OCI-LY3 (cell line): ENCODE measurements around the gene TLR7.
A peak's percentile ranks its signal among the peaks of the same experiment; 100 is the strongest.

ENCODE experiments used
- H2AFZ ChIP-seq: fragments of 200-600, 300-600 bp; shearing (Covaris generic); 2 replicates; pipeline ENCODE4 v1.6.0; 2014; ENCODE audit warnings: antibody characterized with exemption, low read depth, low read length
- H3K27ac ChIP-seq: fragments of 200-600, 300-600 bp; sonication (generic); 2 replicates; pipeline ENCODE4 v1.5.1; 2014; ENCODE audit warnings: mild to moderate bottlenecking, low read length, moderate library complexity, mixed read lengths
- H3K27me3 ChIP-seq: fragments of 200-600, 300-600 bp; sonication (generic); 2 replicates; pipeline ENCODE4 v1.6.1; 2014; ENCODE audit warnings: low read depth, low read length, mixed read lengths
- H3K36me3 ChIP-seq: fragments of 200-600, 300-600 bp; sonication (generic); replicated peaks from 2 replicates; pipeline ENCODE3; 2014; ENCODE audit warnings: low read depth, low read length, mixed read lengths
- H3K4me1 ChIP-seq: fragments of 300-600, 200-600 bp; sonication (generic); 2 replicates; pipeline ENCODE4 v1.6.1; 2014; ENCODE audit warnings: low read length, mixed read lengths
- H3K4me2 ChIP-seq: fragments of 200-600, 300-600 bp; sonication (generic); 2 replicates; pipeline ENCODE4 v1.6.1; 2014; ENCODE audit warnings: low read length, mixed read lengths
- H3K4me3 ChIP-seq: fragments of 300-600, 200-600 bp; sonication (generic); 2 replicates; pipeline ENCODE4 v1.5.1; 2014; ENCODE audit warnings: antibody characterized with exemption, mild to moderate bottlenecking, low read length, moderate library complexity
- H3K79me2 ChIP-seq: fragments of 300-600, 200-600 bp; shearing (Covaris generic); 2 replicates; pipeline ENCODE4 v1.6.1; 2014; ENCODE audit warnings: mild to moderate bottlenecking, low read length, mixed read lengths
- H3K9ac ChIP-seq: fragments of 300-600, 200-600 bp; shearing (Covaris generic); 2 replicates; pipeline ENCODE4 v1.6.0; 2014; ENCODE audit warnings: mild to moderate bottlenecking, low read length, moderate library complexity
- H3K9me3 ChIP-seq: fragments of 200-600, 300-600 bp; shearing (Covaris generic); 2 replicates; pipeline ENCODE4 v1.6.1; 2014; ENCODE audit warnings: low read length, mixed read lengths; ENCODE audit not compliant: insufficient read depth
- H4K20me1 ChIP-seq: fragments of 200-600, 300-600 bp; sonication (generic); 2 replicates; pipeline ENCODE4 v1.6.1; 2016; ENCODE audit warnings: low read length, mixed read lengths; ENCODE audit not compliant: insufficient read depth
- EZH2phosphoT487 ChIP-seq: fragments of 200-600 bp; shearing (Covaris generic); IDR thresholded peaks from 2 replicates; pipeline ENCODE4 v1.6.1; 2018; ENCODE audit warnings: antibody characterized with exemption, mixed run types, low read depth
- TF ChIP-seq, protein P1 (sequence below): fragments of 200-600, 300-600 bp; sonication (generic); IDR thresholded peaks from 2 replicates; pipeline ENCODE4 v1.5.1; 2014; ENCODE audit warnings: antibody characterized with exemption, low read length, low read depth

TLR7 gene

DNA sequence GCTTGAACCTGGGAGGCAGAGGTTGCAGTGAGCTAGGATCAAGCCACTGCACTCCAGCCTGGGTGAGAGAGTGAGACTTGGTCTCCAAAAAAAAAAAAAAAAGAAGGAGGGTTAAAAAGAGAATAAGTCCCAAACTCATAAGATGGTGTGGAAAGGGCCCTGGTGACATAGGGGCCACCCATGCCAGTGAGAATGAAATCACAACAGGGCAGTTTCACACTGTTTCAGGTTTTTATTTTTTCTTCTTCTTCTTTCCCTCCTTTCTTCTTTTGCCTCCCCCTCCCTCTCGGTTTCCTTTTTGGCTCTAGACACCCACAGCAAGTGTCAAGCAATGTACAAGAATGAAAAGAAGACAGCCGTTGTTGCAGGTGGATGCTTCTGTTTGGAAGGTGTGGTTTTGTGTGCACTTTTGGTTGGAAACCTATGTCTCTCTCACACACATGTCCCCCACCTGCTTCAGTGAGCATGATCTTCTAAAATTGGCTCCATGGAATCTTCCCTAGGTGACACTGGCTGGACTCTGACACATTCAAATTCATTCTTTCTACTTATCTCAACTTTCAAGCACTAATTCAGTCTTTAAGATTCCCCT is 25.1 kb downstream of the TLR7 start:
- Histone ChIP-seq H3K4me3 (no peak overlapping the region), H3K4me1 (peaks cover 18% of the 10 kb centered on the region), H3K27me3 (no peaks in the 10 kb centered on the region), H3K36me3 (no peaks in the 10 kb centered on the region), H4K20me1 (no peaks in the 10 kb centered on the region), H2AFZ (no peak overlapping the region), H3K4me2 (no peak overlapping the region), H3K9ac (no peak overlapping the region), H3K27ac (no peak overlapping the region), H3K9me3 (no peaks in the 10 kb centered on the region), H3K79me2 (no peaks in the 10 kb centered on the region)
- TF ChIP-seq, protein P1, sequence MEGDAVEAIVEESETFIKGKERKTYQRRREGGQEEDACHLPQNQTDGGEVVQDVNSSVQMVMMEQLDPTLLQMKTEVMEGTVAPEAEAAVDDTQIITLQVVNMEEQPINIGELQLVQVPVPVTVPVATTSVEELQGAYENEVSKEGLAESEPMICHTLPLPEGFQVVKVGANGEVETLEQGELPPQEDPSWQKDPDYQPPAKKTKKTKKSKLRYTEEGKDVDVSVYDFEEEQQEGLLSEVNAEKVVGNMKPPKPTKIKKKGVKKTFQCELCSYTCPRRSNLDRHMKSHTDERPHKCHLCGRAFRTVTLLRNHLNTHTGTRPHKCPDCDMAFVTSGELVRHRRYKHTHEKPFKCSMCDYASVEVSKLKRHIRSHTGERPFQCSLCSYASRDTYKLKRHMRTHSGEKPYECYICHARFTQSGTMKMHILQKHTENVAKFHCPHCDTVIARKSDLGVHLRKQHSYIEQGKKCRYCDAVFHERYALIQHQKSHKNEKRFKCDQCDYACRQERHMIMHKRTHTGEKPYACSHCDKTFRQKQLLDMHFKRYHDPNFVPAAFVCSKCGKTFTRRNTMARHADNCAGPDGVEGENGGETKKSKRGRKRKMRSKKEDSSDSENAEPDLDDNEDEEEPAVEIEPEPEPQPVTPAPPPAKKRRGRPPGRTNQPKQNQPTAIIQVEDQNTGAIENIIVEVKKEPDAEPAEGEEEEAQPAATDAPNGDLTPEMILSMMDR = no peak
- TF ChIP-seq EZH2phosphoT487 = no peak

DNA sequence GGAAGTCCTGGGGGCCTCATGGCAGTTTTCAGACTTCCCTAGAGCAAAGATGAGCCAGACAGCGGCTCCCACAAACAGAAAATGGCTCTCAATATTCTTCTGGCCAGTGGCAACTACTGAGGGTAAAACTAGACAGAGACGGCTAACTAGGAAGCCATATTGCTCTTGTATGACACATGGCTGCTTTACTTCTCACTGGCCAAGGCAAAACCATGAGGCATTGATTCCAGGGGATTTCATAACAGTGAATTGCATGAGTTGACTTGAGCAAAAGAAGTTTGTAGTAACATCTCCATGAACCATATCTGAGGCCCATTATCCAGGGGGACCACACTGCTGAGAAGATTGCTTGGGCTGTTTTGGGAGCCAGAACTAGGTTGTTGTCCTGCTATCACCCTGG is 25.8 kb downstream of the TLR7 start:
- no peaks in the 10 kb centered on the region for H4K20me1 ChIP-seq
- H3K27me3 ChIP-seq = no peaks in the 10 kb centered on the region
- TF ChIP-seq, protein P1 = no peak
- TF ChIP-seq EZH2phosphoT487 = no peak
- H3K4me1 ChIP-seq = peaks cover 18% of the 10 kb centered on the region
- no peak overlapping the region for H3K27ac ChIP-seq
- no peak overlapping the region for H2AFZ ChIP-seq
- H3K4me2 ChIP-seq = no peak overlapping the region
- H3K9me3 ChIP-seq = no peaks in the 10 kb centered on the region
- no peak overlapping the region for H3K9ac ChIP-seq
- H3K36me3 ChIP-seq = no peaks in the 10 kb centered on the region
- H3K4me3 ChIP-seq = no peak overlapping the region
- H3K79me2 ChIP-seq = no peaks in the 10 kb centered on the region

DNA sequence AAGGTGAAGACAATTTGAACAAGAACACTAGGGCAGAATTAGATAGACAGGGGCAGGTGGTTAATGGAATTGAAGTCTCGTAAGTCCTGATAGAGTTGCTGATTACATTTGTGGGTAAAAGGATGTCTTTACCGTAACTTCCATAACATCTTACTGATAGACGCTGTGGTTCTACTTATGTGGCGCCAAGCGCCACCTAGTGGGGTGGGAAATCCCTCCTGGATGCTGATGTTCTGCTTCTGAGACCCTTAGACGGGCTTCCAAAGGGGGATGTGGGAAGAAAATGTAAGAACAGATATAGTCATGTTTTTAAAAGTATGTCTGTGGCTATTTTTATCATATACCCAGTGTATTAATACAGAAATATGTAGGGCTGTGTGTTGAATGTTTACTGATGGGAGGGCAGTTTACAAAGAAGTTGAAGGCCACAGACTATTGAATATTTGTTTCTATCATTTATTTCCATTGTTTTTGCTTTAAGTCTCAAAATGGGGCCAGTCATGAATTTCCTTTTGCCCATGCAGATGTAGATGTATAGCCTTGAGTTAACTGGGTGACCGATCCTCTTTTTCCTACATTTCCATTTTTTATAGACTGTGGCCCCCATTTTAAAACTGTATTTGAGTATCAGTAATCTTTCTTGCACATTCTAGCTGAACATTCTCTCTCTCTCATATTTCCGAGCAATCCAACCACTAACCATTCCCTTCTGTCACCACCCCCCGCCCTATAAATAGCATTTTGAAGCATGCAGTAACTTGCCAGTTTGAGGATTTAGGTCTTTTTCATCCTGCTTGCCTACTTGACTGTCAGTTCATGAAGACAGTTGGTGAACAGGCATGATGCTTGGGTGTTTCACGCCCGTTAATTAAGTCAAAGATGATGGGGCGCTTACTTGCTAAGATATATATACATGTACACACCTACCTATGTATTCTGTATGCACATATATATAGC is 27.5 kb downstream of the TLR7 start:
- no peaks in the 10 kb centered on the region for H3K36me3 ChIP-seq
- peak overlapping the region; percentile 48 for H3K4me2 ChIP-seq
- no peaks in the 10 kb centered on the region for H3K27me3 ChIP-seq

DNA sequence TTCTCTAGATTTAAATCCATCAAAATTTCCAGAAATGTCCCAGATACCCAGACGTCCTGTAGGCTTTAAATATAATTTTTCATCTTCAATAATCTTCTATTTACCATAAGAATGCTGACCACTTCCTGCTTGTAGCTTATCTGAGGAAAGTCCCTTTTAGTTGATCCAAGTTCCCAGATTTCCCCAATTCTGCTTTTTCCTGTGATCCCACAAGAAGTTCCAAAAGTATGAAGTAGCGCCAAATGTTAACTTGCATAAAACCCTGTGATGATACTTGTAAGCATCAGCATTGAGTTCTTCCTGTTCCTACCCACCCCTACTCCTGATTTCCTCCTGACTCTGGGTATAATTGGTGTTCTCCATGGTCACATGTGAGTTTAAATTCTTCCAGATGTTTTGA is 29.0 kb downstream of the TLR7 start:
- Histone ChIP-seq H2AFZ (no peak overlapping the region), H3K27me3 (no peaks in the 10 kb centered on the region), H3K4me1 (peaks cover 7% of the 10 kb centered on the region), H3K27ac (no peak overlapping the region), H4K20me1 (no peaks in the 10 kb centered on the region), H3K9me3 (no peaks in the 10 kb centered on the region), H3K9ac (no peak overlapping the region), H3K4me2 (no peak overlapping the region), H3K36me3 (no peaks in the 10 kb centered on the region), H3K79me2 (no peaks in the 10 kb centered on the region), H3K4me3 (no peak overlapping the region)
- TF ChIP-seq EZH2phosphoT487 = no peak
- TF ChIP-seq, protein P1 = no peak

More for the DNA sequence above, 27.5 kb downstream of the TLR7 start:
- peaks cover 18% of the 10 kb centered on the region for H3K4me1 ChIP-seq
- H4K20me1 ChIP-seq = no peaks in the 10 kb centered on the region
- H3K4me3 ChIP-seq = 0 out of 2 replicates have a peak overlapping the region, but pooled peaks have one; percentile 16
- H3K27ac ChIP-seq = no peak overlapping the region
- no peaks in the 10 kb centered on the region for H3K9me3 ChIP-seq
- no peaks in the 10 kb centered on the region for H3K79me2 ChIP-seq
- H2AFZ ChIP-seq = no peak overlapping the region
- TF ChIP-seq EZH2phosphoT487 = no peak
- TF ChIP-seq, protein P1 = peak; percentile 87
- no peak overlapping the region for H3K9ac ChIP-seq
